HEK293T (cell line): ENCODE measurements around the gene CACNA1E.

Experiments used
- CTCF ChIA-PET: fragments of 350-600 bp; formaldehyde crosslinking; extraction: SDS; loops from one replicate; lab custom pipeline; 2021; ENCODE audit warnings: antibody characterized with exemption, inconsistent platforms; lab: Yijun Ruan, JAX
- POLR2A ChIA-PET: fragments of 350-600 bp; formaldehyde crosslinking; extraction: SDS; loops from one replicate; lab custom pipeline; 2020; ENCODE audit warnings: antibody characterized with exemption, inconsistent platforms; lab: Yijun Ruan, JAX
- DNase-seq: peaks from one replicate; pipeline ENCODE4 v3.0.0; 2012; ENCODE audit warnings: mixed read lengths; ENCODE audit errors: extremely low spot score
- ARNT ChIP-seq: fragments of 450-650 bp; IDR thresholded peaks from 2 replicates; pipeline ENCODE4 v1.6.1; 2017; ENCODE audit warnings: mild to moderate bottlenecking
- BHLHE40 ChIP-seq: fragments of 450-650 bp; IDR thresholded peaks from 2 replicates; pipeline ENCODE4 v1.6.1; 2016; ENCODE audit warnings: mild to moderate bottlenecking, moderate library complexity, borderline replicate concordance
- CTBP1 ChIP-seq: fragments of 450-650 bp; IDR thresholded peaks from 2 replicates; pipeline ENCODE4 v1.6.1; 2016; ENCODE audit warnings: borderline replicate concordance
- ELF4 ChIP-seq: fragments of 450-650 bp; IDR thresholded peaks from 2 replicates; pipeline ENCODE4 v1.6.1; 2017; ENCODE audit warnings: antibody characterized with exemption
- FOXA1 ChIP-seq: fragments of 450-650 bp; IDR thresholded peaks from 2 replicates; pipeline ENCODE4 v1.6.1; 2016; ENCODE audit warnings: mild to moderate bottlenecking
- FOXK2 ChIP-seq: fragments of 450-650 bp; IDR thresholded peaks from 2 replicates; pipeline ENCODE4 v1.6.1; 2016; ENCODE audit warnings: mild to moderate bottlenecking
- FOXM1 ChIP-seq: fragments of 450-650 bp; IDR thresholded peaks from 2 replicates; pipeline ENCODE4 v1.6.1; 2017; ENCODE audit warnings: mild to moderate bottlenecking, borderline replicate concordance
- HDGF ChIP-seq: fragments of 450-650 bp; IDR thresholded peaks from 2 replicates; pipeline ENCODE4 v1.6.1; 2017; ENCODE audit warnings: antibody characterized with exemption, borderline replicate concordance
- L3MBTL2 ChIP-seq: fragments of 450-650 bp; conservative IDR thresholded peaks from 2 replicates; pipeline ENCODE4 v1.6.1; 2016; ENCODE audit warnings: mild to moderate bottlenecking
- LEF1 ChIP-seq: fragments of 450-650 bp; IDR thresholded peaks from 2 replicates; pipeline ENCODE4 v1.6.1; 2017; ENCODE audit warnings: mild to moderate bottlenecking, borderline replicate concordance
- NFRKB ChIP-seq: fragments of 450-650 bp; IDR thresholded peaks from 2 replicates; pipeline ENCODE4 v1.6.1; 2016; ENCODE audit warnings: mild to moderate bottlenecking, moderate library complexity
- PKNOX1 ChIP-seq: fragments of 450-650 bp; IDR thresholded peaks from 2 replicates; pipeline ENCODE4 v1.6.1; 2016
- SP1 ChIP-seq: fragments of 450-650 bp; IDR thresholded peaks from 2 replicates; pipeline ENCODE4 v1.6.1; 2017
- SUZ12 ChIP-seq: fragments of 450-650 bp; IDR thresholded peaks from 2 replicates; pipeline ENCODE4 v1.6.1; 2016; ENCODE audit warnings: mild to moderate bottlenecking
- TARDBP ChIP-seq: fragments of 450-650 bp; IDR thresholded peaks from 2 replicates; pipeline ENCODE4 v1.6.1; 2016
- ZNF384 ChIP-seq: fragments of 450-650 bp; IDR thresholded peaks from 2 replicates; pipeline ENCODE4 v1.6.1; 2016

CACNA1E gene

GRCh38 chr1:181443231-181443853, 40.0 kb upstream of the CACNA1E start:
- no peak for DNase-seq
- POLR2A ChIA-PET, result no interaction called here
- CTCF ChIA-PET, result no interaction called here
- TF ChIP-seq FOXA1 (no peak), PKNOX1 (no peak), TARDBP (no peak), LEF1 (no peak), SUZ12 (no peak), ZNF384 (no peak), BHLHE40 (no peak), FOXM1 (no peak), CTBP1 (no peak), ELF4 (no peak)

GRCh38 chr1:181445436-181445835, 37.9 kb upstream of the CACNA1E start:
- DNase-seq, result no peak
- TF ChIP-seq BHLHE40 (no peak), PKNOX1 (no peak), LEF1 (no peak), HDGF (no peak), NFRKB (no peak), SP1 (no peak)
- POLR2A ChIA-PET, result no interaction called here
- CTCF ChIA-PET, result no interaction called here

GRCh38 chr1:181448461-181448860, 34.9 kb upstream of the CACNA1E start:
- DNase-seq, result no peak
- CTCF ChIA-PET, result no interaction called here
- POLR2A ChIA-PET, result no interaction called here
- TF ChIP-seq FOXM1 (no peak), L3MBTL2 (no peak), FOXA1 (no peak), ZNF384 (no peak), NFRKB (no peak), ARNT (no peak), CTBP1 (no peak), SP1 (no peak), HDGF (no peak), LEF1 (no peak)

GRCh38 chr1:181451661-181452230, 31.6 kb upstream of the CACNA1E start:
- ChIA-PET CTCF (no interaction called here), POLR2A (no interaction called here)
- TF ChIP-seq CTBP1 (no peak), ELF4 (no peak), L3MBTL2 (no peak), FOXK2 (no peak), TARDBP (no peak), SUZ12 (no peak), FOXA1 (no peak), PKNOX1 (no peak), NFRKB (no peak), HDGF (no peak), ARNT (no peak), SP1 (no peak), LEF1 (no peak), ZNF384 (no peak), FOXM1 (no peak), BHLHE40 (no peak)
- DNase-seq, result no peak

GRCh38 chr1:181452746-181453145, 30.6 kb upstream of the CACNA1E start:
- CTCF ChIA-PET, result no interaction called here
- DNase-seq, result no peak
- TF ChIP-seq ELF4 (no peak), HDGF (no peak), L3MBTL2 (no peak), SUZ12 (no peak), NFRKB (no peak), FOXM1 (no peak), CTBP1 (no peak), PKNOX1 (no peak), FOXA1 (no peak), SP1 (no peak), ZNF384 (no peak)
- POLR2A ChIA-PET, result no interaction called here

- POLR2A ChIA-PET, result no interaction called here
- no peak for DNase-seq
- no peak for TF ChIP-seq FOXK2
- TF ChIP-seq L3MBTL2, result no peak
- no peak for TF ChIP-seq BHLHE40
- no peak for TF ChIP-seq ZNF384
- CTCF ChIA-PET, result interaction anchor here (0.7 kb wide), 1 partner anchor 29 kb away, joined by 3 read pairs; no protein-coding TSS in a partner anchor
These were observed 29.6 kb upstream of the CACNA1E start for GRCh38 chr1:181453541-181454201.
